ENCODE data around the gene SLC8A3. TPM values are rescaled to one million over a fixed set of nuclear protein-coding genes. Genes with fewer than 3 reads are reported as not detected.

The SLC8A3 gene
- total RNA-seq, 2 donors from 2014 or later: under 0.01 to 0.66 TPM

DNA sequence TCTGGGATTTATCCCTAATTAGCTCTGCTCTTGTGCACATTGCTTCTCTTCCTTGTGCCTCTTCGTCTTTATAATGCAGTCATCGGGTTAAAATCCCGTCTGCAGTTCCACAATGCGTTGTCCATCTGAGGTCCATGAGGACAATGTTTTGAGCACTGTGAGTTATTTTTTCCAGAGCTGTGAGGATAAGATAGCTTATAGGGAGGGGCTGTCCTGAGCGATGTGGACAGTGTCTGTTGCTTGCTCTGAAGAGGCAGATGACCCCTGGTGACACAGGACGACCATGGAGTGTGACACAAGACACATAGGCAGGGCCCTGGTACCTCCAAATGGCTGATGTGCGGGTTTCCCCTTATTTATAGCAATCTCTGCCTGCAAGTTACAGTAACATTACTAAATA is 177.0 kb downstream of the SLC8A3 start:
- ATAC-seq (no peak), DNase-seq (no peak)
- Histone ChIP-seq H3K36me3 (replicated peaks in 1 of 2; ENCODE audit: insufficient read depth in 1 of 2, low read depth in 2 of 2) (no peaks in the 10 kb centered on the region), H3K4me3 (no peak overlapping the region), H3K9me3 (no peaks in the 10 kb centered on the region), H3K27ac (no peak overlapping the region), H3K4me1 (no peaks in the 10 kb centered on the region), H3K27me3 (no peaks in the 10 kb centered on the region)
- intact Hi-C loops (cut with DNase I): no loop called here
- 83 to 86% methylated on average over 7 of the region's 7 CpGs for WGBS, 2 donors
- TF ChIP-seq POLR2A (IDR thresholded peaks at IDR 0.05): no peak
- TF ChIP-seq CTCF (IDR thresholded peaks at IDR 0.05): no peak

GRCh38 chr14:70011098-70011497 is 177.7 kb downstream of the SLC8A3 start:
- TF ChIP-seq CTCF (IDR thresholded peaks at IDR 0.05) (no peak), POLR2A (IDR thresholded peaks at IDR 0.05) (no peak)
- Histone ChIP-seq H3K27ac (no peak overlapping the region), H3K4me3 (no peak overlapping the region), H3K36me3 (replicated peaks in 1 of 2; ENCODE audit: insufficient read depth in 1 of 2, low read depth in 2 of 2) (no peaks in the 10 kb centered on the region), H3K27me3 (no peaks in the 10 kb centered on the region), H3K9me3 (no peaks in the 10 kb centered on the region), H3K4me1 (peaks cover under 1% of the 10 kb centered on the region)
- intact Hi-C loops (cut with DNase I): no loop called here
- 80 to 90% methylated on average over 6 of the region's 6 CpGs for WGBS, 2 donors
- ATAC-seq (no peak), DNase-seq (no peak)

DNA sequence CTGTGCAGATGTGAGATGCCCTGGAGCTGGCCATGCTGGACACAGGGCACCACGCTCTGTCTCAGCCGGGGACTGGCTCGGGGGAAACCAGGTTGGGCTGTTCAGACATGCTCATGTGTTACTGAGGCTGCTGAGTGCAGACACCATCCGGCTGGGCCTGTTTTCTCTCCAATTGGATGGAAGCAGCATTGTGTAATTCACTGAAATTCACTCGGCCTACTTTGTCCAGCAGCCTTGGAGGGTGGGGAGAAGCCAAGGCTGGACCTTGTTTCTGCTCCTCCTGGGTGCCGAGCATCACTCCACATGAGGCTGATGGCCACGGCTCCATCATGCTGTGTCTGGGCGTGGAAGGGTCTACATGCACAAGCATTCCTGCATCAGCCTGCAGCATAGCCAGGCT is 178.8 kb downstream of the SLC8A3 start:
- DNase-seq (no peak), ATAC-seq (no peak)
- no peak overlapping the region for H3K27ac ChIP-seq
- 81% methylated on average over 5 to 8 of the region's 8 CpGs for WGBS, 2 donors
- H3K9me3 ChIP-seq: no peaks in the 10 kb centered on the region
- TF ChIP-seq POLR2A (IDR thresholded peaks at IDR 0.05): no peak
- no peak for TF ChIP-seq CTCF (IDR thresholded peaks at IDR 0.05)
- no peaks in the 10 kb centered on the region for H3K36me3 ChIP-seq (replicated peaks in 1 of 2; ENCODE audit: insufficient read depth in 1 of 2, low read depth in 2 of 2)
- H3K4me3 ChIP-seq: no peak overlapping the region
- peaks cover 12% of the 10 kb centered on the region for H3K4me1 ChIP-seq
- intact Hi-C loops (cut with DNase I): no loop called here
- H3K27me3 ChIP-seq: no peaks in the 10 kb centered on the region

- no peak for ATAC-seq
- Histone ChIP-seq H3K9me3 (no peaks in the 10 kb centered on the region), H3K36me3 (replicated peaks in 1 of 2; ENCODE audit: insufficient read depth in 1 of 2, low read depth in 2 of 2) (no peaks in the 10 kb centered on the region), H3K4me1 (peaks cover 15% of the 10 kb centered on the region), H3K4me3 (no peak overlapping the region), H3K27ac (no peak overlapping the region), H3K27me3 (no peaks in the 10 kb centered on the region)
- no peak for DNase-seq
- WGBS, 2 donors: 69 to 83% methylated on average over 6 of the region's 6 CpGs
- intact Hi-C loops (cut with DNase I): no loop called here
- no peak for TF ChIP-seq CTCF (IDR thresholded peaks at IDR 0.05)
- no peak for TF ChIP-seq POLR2A (IDR thresholded peaks at IDR 0.05)
Measured at GRCh38 chr14:70008284-70009262, 180.2 kb downstream of the SLC8A3 start.
